C4-2B (cell line): ENCODE data around the gene PLCB2.

Experiments used
- H3K27ac ChIP-seq: fragments of 450-650 bp; 2 replicates; pipeline ENCODE4 v1.5.1; 2017
- CTCF ChIP-seq: fragments of 450-650 bp; conservative IDR thresholded peaks from 2 replicates; pipeline ENCODE4 v1.5.1; 2017; ENCODE audit warnings: mild to moderate bottlenecking
- ZFX ChIP-seq: fragments of 450-650 bp; IDR thresholded peaks from 2 replicates; pipeline ENCODE4 v1.6.1; 2017

The PLCB2 gene

GRCh38 chr15:40317580-40317979 is 9.8 kb upstream of the PLCB2 start:
- TF ChIP-seq CTCF: no peak
- TF ChIP-seq ZFX: no peak
- H3K27ac ChIP-seq: no peak overlapping the region

DNA sequence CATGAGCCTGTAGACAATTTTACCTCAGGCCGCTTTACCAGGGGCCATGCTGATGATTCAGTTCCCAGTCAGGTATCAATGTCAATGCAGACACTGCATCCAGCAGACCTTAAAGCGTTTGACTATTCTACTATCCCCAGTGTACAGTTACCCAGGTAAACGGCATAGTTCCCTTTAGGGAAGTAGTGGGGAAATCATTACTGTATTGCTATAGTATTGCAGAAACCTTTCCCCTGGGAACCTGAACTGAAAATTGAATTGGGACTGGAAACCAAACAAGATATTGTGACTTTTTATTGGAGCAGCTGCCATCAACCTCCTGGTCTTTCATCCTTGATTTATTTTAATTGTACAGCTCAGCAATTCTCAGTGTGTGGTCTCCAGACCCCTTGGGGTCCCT is 9.2 kb upstream of the PLCB2 start:
- H3K27ac ChIP-seq: no peak overlapping the region
- TF ChIP-seq ZFX: no peak
- no peak for TF ChIP-seq CTCF

- TF ChIP-seq ZFX: no peak
- no peak for TF ChIP-seq CTCF
Measured at GRCh38 chr15:40314723-40315276, 7.1 kb upstream of the PLCB2 start.

GRCh38 chr15:40313531-40314398 is 6.0 kb upstream of the PLCB2 start:
- no peak overlapping the region for H3K27ac ChIP-seq
- no peak for TF ChIP-seq CTCF
- TF ChIP-seq ZFX: no peak

More at GRCh38 chr15:40314723-40315276, 7.1 kb upstream of the PLCB2 start:
- H3K27ac ChIP-seq: no peak overlapping the region

DNA sequence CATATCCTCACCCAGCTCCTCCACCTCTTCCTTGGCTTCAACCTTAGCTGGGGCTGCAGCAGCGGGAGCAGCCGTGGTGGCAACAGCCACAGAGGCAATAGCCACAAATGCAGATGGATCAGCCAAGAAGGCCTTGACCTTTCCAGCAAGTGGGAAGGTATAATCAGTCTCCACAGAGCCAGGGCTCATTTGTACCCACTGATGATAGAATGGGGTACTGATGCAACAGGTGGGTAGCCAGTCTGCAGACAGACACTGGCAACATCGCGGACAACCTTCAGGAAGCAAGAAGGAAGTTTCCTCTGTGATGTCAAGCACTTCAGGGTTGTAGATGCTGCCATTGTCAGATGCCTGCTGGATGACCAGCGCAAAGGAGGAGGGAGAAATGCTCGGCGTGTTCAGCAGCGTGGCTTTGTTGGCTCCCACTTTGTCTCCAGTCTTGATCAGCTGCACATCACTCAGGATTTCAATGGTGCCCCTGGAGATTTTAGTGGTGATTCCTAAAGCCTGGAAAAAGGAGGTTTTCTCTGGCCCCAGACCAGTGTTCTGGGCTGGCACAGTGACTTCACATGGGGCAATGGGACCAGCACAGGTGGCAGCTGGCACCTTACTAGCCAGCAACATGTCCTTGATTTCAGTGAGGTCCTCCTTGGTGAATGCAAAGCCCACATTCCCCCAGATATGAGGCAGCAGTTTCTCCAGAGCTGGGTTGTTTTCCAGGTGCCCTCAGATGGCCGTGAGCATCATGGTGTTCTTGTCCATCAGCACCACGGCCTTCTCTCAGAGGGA is 4.8 kb upstream of the PLCB2 start:
- TF ChIP-seq ZFX (no peak), CTCF (no peak)

DNA sequence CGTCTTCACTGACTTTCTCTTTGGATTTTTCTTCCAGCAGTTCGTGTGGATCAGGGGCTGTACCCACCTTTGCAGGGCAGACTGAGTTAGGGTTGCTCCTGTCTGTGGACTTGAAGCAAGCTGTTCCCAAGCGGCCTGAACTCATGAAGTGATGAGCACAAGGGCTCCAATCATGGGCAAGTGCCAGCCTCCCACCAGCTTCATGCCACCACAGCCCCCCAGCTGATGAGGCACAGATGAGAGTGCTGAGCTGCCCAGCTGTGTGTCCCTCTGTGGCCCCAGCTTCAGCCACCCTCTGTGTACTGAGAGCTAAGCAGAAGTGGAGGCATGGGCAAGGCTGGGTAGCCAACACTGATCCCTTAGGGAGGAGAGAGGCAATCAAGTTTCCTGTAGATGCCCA is 3.3 kb upstream of the PLCB2 start:
- no peak overlapping the region for H3K27ac ChIP-seq
- no peak for TF ChIP-seq ZFX
- TF ChIP-seq CTCF: no peak

More for the DNA sequence above, 4.8 kb upstream of the PLCB2 start:
- no peak overlapping the region for H3K27ac ChIP-seq
